MM.1S (cell line): ENCODE results near the gene CTPS2.

Experiments used
- EZH2 ChIP-seq: fragments of 300-600 bp; sonication (generic); optimal IDR thresholded peaks from 2 replicates; pipeline ENCODE3; 2017; ENCODE audit warnings: low read depth, mild to moderate bottlenecking, antibody characterized with exemption, low read length, mixed read lengths
- TF ChIP-seq, protein P1 (sequence below): fragments of 300-600 bp; sonication (generic); IDR thresholded peaks from 2 replicates; pipeline ENCODE4 v1.5.1; 2016; ENCODE audit warnings: antibody characterized with exemption, low read length, mixed read lengths

GRCh38 chrX:16654093-16654492 lies 58.4 kb downstream of the CTPS2 start:
- TF ChIP-seq, protein P1, sequence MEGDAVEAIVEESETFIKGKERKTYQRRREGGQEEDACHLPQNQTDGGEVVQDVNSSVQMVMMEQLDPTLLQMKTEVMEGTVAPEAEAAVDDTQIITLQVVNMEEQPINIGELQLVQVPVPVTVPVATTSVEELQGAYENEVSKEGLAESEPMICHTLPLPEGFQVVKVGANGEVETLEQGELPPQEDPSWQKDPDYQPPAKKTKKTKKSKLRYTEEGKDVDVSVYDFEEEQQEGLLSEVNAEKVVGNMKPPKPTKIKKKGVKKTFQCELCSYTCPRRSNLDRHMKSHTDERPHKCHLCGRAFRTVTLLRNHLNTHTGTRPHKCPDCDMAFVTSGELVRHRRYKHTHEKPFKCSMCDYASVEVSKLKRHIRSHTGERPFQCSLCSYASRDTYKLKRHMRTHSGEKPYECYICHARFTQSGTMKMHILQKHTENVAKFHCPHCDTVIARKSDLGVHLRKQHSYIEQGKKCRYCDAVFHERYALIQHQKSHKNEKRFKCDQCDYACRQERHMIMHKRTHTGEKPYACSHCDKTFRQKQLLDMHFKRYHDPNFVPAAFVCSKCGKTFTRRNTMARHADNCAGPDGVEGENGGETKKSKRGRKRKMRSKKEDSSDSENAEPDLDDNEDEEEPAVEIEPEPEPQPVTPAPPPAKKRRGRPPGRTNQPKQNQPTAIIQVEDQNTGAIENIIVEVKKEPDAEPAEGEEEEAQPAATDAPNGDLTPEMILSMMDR, result no peak
- no peak for TF ChIP-seq EZH2
